RPMI7951 (cell line): ENCODE measurements around the gene TEAD2. TPM values are rescaled to one million over a fixed set of nuclear protein-coding genes. Genes with fewer than 3 reads are reported as not detected.
A peak's percentile ranks its signal among the peaks of the same experiment; 100 is the strongest.
"Not testable (repeated sequence)": the region's sequence is repeated elsewhere in the genome, so short reads cannot be mapped to it uniquely, and the experiment has no call there.

ENCODE experiments used
- DNase-seq: peaks from one replicate; pipeline ENCODE4 v3.0.0-alpha.2; 2012; ENCODE audit warnings: low read depth
- total RNA-seq: library from RNA; depleted of rRNA; stranded (reverse); fragments of >200 nt; shearing (Covaris generic); gene quantifications from 2 replicates; pipeline ENCODE4 v1.2.3, GENCODE V29; 2014

TEAD2 gene
- total RNA-seq, 1 experiment from 2014 or later = 36.4 TPM

GRCh38 chr19:49387936-49388372 lies 25.7 kb upstream of the TEAD2 start, which contains the start of gene KASH5:
KASH5 (plus strand) TSS chr19:49388249; CDS start chr19:49390884, 2,635 bp downstream.
- peak; percentile 86 for DNase-seq

DNA sequence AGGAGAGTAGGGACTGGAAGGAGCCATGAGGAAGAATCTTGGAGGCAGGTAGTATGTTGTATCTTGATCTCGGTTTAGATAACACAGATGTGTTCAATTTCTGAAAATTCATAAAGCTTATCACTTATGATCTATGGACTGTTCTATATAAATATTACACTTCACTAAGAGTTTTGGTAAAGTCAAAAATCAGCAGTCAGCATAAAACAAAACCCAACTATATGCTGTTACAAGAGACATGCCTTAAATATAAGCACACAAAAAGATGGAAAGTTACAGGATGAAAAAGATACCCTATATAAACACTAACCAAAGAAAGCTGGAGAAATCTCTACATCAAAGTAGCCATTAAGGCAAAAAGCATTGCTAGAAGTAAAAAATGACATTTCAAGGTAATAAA lies 21.4 kb upstream of the TEAD2 start:
- DNase-seq = no peak

DNA sequence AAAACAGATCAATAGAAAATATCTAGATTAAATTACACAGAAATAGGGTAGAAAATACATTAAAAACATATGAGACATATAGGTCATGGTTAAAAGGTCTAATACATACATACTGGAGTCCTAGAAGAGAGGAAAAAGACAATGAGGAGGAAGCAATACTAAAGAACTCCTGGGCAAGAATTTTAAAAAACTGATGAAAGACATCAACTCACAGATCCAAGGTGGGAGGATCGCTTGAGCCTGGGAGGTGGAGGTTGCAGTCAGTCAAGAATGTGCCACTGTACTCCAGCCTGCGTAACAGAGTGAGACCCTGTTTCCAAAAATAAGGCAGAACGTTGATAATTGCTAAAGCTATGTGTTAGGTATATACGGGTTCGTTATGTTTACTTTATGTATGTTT lies 20.4 kb upstream of the TEAD2 start:
- DNase-seq = no peak

DNA sequence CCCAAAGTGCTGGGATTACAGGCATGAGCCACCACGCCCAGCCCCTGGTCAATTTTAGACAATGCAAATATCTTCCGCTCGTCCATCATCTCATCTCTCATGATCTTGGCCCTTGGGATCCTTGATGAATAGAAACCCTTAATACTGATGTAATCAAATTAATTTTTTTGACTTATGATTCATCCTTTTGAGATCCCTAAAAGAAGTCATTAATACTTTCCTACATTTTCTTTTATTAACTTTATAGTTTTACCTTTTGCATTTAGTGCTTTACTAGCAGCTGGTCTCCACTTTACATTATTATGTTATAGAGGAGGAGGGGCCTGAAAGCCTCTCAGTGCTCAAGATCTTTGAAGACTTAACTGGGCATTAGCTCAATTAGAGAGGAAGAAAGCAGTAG lies 18.2 kb upstream of the TEAD2 start:
- DNase-seq = no peak

GRCh38 chr19:49378512-49378911 lies 16.3 kb upstream of the TEAD2 start:
- no peak for DNase-seq

DNA sequence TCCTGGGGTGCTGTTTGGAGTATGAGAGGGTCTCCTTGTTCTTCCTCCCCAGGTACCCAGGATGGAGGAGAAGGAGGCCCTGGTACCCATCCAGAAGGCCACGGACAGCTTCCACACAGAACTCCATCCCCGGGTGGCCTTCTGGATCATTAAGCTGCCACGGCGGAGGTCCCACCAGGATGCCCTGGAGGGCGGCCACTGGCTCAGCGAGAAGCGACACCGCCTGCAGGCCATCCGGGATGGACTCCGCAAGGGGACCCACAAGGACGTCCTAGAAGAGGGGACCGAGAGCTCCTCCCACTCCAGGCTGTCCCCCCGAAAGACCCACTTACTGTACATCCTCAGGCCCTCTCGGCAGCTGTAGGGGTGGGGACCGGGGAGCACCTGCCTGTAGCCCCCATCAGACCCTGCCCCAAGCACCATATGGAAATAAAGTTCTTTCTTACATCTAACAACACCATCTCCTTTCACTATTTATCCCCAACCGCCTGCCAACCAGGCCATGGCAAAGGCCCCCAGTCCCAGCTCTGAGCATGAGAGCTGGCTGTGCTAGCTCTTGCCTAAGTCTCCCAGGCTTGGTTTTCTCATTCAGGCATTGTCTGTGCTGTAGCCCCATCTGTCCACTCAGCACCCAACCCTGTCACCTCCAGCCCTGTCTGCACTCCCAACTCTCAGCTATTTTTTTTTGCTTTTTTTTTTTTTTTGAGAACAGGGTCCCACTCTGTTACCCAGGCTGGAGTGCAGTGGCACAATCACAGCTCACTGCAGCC lies 12.6 kb upstream of the TEAD2 start:
- DNase-seq = no peak

- DNase-seq = not testable (repeated sequence)
Observed at GRCh38 chr19:49373174-49373573, 11.0 kb upstream of the TEAD2 start.

- no peak for DNase-seq
Observed at GRCh38 chr19:49371184-49371583, 9.0 kb upstream of the TEAD2 start.

DNA sequence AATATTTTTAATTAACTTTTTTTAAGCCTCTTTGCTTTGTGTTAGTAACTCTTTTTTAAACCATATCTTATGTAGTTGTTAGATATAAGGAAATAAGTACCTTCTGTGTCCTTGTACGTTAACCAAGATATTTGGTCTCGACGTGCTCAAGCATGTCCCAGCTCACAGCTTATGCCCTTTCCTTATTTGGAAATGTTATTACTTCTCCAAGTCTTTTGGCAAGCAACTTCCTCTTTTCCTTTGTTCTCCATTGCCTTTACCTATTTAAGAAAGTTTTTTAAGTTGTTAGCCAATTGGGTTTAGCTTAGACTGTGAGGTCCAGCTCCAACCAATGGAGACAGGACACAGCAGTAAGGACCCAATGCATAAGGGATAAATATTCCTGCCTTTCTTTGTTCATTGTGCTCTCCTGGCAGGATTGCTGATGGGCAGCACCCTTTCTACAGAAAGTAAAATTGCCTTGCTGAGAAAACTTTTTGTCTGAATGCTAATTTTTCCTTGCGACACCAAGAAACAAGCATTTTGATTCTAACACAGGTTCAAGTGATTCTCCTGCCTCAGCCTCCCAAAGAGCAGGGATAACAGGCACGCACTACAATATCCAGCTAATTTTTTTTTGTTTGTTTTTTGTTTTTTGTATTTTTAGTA lies 6.6 kb upstream of the TEAD2 start:
- DNase-seq = no peak

GRCh38 chr19:49366110-49366509 lies 3.9 kb upstream of the TEAD2 start:
- DNase-seq = no peak

DNA sequence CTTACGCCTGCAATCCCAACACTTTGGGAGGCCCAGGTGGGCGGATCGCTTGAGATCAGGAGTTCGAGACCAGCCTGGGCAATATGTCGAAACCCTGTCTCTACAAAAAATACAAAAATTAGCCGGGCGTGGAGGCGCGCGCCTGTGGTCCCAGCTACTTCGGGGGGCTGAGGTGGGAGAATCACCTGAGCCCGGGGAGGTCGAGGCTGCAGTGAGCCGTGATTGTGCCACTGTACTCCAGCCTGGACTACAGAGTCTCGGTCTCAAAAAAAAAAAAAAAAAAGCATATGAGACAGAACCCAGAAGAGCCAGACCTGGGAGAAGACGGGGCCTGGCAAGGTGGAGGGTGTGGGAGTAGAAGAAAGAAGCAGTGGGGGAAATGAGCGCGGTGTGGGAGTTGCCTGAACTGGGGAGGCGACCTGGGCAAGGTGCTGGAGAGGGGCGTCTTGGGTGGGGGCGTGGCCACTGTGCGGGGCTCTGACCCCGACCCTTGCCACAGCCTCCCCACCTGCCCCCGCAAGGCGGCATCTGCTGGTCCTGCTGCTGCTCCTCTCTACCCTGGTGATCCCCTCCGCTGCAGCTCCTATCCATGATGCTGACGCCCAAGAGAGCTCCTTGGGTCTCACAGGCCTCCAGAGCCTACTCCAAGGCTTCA lies 2.0 kb upstream of the TEAD2 start:
- DNase-seq = no peak

DNA sequence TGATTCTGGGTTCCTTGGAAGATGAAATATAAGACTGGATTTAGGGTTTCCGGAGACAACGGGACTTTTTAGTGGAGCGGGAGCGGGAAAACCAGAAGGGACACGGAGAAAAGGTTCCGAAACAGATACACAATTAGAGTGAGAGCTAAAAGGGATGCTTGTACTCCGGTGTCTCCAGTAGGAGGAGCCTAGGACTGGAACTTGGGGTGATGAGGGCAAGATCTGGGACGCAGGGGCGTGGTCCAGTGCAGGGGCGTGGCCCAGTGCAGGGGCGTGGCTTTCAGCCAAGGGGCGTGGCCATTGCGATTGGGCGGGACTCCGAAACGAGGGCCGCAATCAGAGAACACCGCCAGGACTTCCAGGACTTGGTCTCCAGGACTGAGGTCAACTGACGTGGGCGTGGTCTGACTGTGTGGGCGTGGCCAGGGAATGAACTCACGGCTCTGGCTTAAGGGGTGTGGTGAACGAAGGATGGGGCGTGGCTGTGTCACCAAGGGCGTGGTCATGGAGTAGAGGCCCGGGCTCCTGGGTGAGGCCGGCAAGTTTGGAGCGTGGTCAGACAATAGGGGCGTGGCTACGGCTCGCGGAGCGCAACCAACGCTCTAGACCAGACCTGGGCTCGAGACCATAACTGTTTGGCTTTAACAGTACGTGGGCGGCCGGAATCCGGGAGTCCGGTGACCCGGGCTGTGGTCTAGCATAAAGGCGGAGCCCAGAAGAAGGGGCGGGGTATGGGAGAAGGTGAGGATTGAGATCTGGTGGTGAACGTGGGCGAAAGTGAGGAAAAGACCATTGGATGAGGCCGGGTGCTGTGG lies 1.3 kb upstream of the TEAD2 start, which contains the start of gene DKKL1:
TSS of gene DKKL1 (plus strand) at position 610 of the 815 bp plus-strand sequence. CDS start at position 732, 122 bp downstream.
- peak; percentile 99 for DNase-seq

DNA sequence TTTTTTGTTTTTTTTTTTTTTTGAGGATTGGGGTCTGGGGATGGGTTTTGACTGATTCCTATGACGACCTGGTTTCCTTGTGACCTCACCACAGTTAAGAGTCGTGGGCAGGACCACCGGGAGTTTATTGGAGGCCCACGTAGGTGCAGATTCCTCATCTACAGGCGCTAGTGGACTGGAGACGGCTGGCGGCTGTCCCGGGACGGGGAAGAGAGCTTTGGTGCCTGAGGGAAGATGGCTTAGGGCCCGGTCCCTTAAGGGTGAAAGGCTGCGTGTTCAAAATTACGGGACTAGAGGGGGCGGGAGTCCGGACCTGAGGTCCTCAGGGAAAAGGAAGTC lies 682 bp upstream of the TEAD2 start:
- no peak for DNase-seq

DNA sequence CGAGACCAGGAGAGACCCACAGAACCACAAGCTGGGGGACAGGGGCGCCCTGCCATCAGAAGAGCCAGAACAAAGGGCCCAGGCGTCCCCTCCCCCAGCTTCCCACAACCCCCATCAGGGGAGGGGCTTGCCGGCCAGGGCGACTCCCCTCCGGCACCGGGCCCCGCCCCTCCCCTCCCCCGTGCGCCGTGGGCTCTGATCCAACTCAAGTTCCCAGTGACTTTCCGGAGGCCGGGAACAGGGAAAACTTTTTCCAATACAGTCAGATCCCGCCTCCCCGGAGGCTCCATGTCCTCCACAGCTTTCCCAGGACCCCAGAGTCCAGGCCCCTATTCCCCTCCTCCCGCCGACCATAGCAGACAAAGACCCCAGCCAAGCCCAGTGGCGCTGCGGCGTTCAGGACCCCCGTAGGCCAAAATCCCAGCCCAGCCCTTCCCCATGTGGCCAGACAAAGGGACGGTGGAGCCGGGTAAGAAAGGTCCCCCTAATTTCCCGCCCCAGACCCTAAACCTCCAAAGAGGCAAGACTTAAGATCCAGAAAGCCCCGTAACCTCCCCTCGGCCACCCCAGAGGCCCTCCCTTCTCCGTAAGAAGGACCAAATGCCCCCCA lies 673 bp downstream of the TEAD2 start:
- peak; percentile 77 for DNase-seq

GRCh38 chr19:49359851-49360820 lies 2.1 kb downstream of the TEAD2 start:
- DNase-seq = no peak

DNA sequence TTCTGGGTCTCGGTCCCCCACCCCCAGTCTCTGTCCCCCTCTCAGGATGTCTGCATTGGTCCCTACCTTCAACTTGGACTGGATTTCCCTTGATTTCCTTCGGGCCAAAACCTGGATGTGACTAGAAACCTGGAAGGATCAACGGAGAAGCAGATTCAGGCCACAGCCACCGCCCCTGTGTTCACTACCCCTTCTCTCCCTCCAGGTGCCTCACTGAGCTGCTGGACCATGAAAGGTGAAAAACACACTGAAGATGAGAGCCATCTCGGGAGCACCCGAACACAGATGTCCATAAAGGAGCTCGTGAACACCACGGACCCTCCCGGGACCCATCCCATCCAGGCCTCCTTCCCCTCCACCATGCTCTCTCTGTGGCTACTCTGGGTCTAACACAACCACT lies 5.0 kb downstream of the TEAD2 start:
- no peak for DNase-seq

DNA sequence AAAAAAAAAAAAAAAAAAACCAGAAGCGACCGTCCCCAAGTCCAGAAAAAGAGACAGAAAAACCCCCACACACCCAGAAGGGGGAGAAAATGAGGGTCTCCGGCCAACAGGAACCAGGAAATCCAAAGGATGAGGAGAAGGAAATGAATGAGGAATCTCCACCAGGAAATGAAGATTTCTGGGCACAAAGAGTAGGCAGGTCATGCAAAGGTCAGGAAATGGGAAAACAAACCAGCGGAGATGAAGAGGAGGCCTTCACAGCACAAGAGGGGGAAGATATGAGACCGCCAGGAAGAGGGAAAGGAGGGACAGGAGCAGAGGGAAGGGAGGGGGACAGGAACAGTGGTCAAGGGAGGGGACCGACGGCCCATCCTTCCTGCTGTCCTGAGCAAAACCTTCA lies 5.8 kb downstream of the TEAD2 start:
- DNase-seq = no peak

DNA sequence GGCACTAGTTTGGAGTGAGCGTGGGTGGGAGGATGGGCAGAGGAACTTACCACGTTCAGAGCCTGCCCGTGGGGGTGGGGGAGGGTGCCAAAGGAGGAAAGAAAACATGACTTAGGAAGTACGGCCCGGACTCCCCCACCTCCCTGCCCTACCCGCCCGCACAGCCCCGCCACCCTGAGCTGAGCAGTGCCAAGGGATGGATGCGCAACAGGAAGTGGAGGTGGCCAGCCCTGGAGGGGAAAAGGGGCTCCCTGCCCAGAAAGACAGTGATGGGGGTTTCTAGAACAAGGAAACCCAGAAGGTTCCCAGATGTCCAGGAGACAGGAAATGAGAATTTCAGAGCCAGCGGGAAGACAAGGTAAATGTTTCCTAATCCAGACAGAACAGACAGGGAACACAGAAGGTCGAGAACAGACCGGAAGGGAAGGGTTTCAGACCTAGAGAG lies 6.3 kb downstream of the TEAD2 start:
- no peak for DNase-seq

GRCh38 chr19:49349567-49349966 lies 12.6 kb downstream of the TEAD2 start:
- DNase-seq = no peak
